Hepatocyte (in vitro differentiated cells): ENCODE measurements around the gene ANKRD37. TPM values are rescaled to one million over a fixed set of nuclear protein-coding genes. Genes with fewer than 3 reads are reported as not detected.

Experiments
- DNase-seq: peaks from one replicate; pipeline ENCODE4 v3.0.0-alpha.2; 2016; ENCODE audit warnings: low spot score
- H2AFZ ChIP-seq: fragments of 200-600 bp; sonication (generic); 2 replicates; pipeline ENCODE4 v1.6.0; 2016; ENCODE audit warnings: antibody characterized with exemption, mild to moderate bottlenecking
- H3K27ac ChIP-seq: fragments of 200-600 bp; sonication (generic); 2 replicates; pipeline ENCODE4 v1.5.1; 2016; ENCODE audit warnings: mild to moderate bottlenecking
- H3K27me3 ChIP-seq: fragments of 200-600 bp; sonication (generic); 2 replicates; pipeline ENCODE4 v1.6.1; 2016
- H3K36me3 ChIP-seq: fragments of 200-600 bp; sonication (generic); replicated peaks from 2 replicates; pipeline ENCODE4 v1.5.1; 2016; ENCODE audit warnings: low read depth; ENCODE audit not compliant: insufficient read depth
- H3K4me1 ChIP-seq: fragments of 200-600 bp; sonication (generic); 2 replicates; pipeline ENCODE4 v1.5.1; 2016; ENCODE audit warnings: mild to moderate bottlenecking, moderate library complexity; ENCODE audit not compliant: insufficient read depth
- H3K4me2 ChIP-seq: fragments of 200-600 bp; sonication (generic); 2 replicates; pipeline ENCODE4 v1.6.0; 2016
- H3K4me3 ChIP-seq: fragments of 200-600 bp; sonication (generic); 2 replicates; pipeline ENCODE4 v1.5.1; 2016; ENCODE audit warnings: mild to moderate bottlenecking
- H3K79me2 ChIP-seq: fragments of 200-600 bp; sonication (generic); 2 replicates; pipeline ENCODE4 v1.6.0; 2017; ENCODE audit warnings: mild to moderate bottlenecking
- H3K9me2 ChIP-seq: fragments of 200-600 bp; sonication (generic); replicated peaks from 2 replicates; pipeline ENCODE4 v1.6.0; 2017; ENCODE audit warnings: mild to moderate bottlenecking; ENCODE audit not compliant: insufficient read depth
- H3K9me3 ChIP-seq: fragments of 200-600 bp; sonication (generic); 2 replicates; pipeline ENCODE4 v1.5.1; 2016; ENCODE audit warnings: low read depth, mild to moderate bottlenecking
- H4K20me1 ChIP-seq: fragments of 200-600 bp; sonication (generic); 2 replicates; pipeline ENCODE4 v1.6.0; 2016; ENCODE audit warnings: mild to moderate bottlenecking; ENCODE audit not compliant: insufficient read depth, poor library complexity, severe bottlenecking
- CTCF ChIP-seq: fragments of 200-600 bp; sonication (generic); IDR thresholded peaks from 2 replicates; pipeline ENCODE4 v1.5.1; 2016; ENCODE audit warnings: antibody characterized with exemption, mild to moderate bottlenecking; ENCODE audit not compliant: poor library complexity
- EZH2 ChIP-seq: fragments of 200-600 bp; sonication (generic); IDR thresholded peaks from 2 replicates; pipeline ENCODE4 v1.6.1; 2016; ENCODE audit warnings: antibody characterized with exemption, mild to moderate bottlenecking, borderline replicate concordance
- EZH2phosphoT487 ChIP-seq: fragments of 200-600 bp; sonication (generic); IDR thresholded peaks from one replicate; pipeline ENCODE4 v1.6.1; 2018; ENCODE audit warnings: antibody characterized with exemption, mild to moderate bottlenecking, low read depth, moderate library complexity; ENCODE audit not compliant: unreplicated experiment, severe bottlenecking
- WGBS: methylation state at CpG from one replicate; pipeline ENCODE4 v1.1.6; 2016; ENCODE audit warnings: low lambda C conversion rate; ENCODE audit errors: missing lambda C conversion rate; 5-methylcytosine and 5-hydroxymethylcytosine counted together
- polyA plus RNA-seq: library from polyadenylated mRNA; unstranded; fragments of >200 nt; fragmentation: Nextera tagmentation; extraction: Ambion mirVana; gene quantifications from 2 replicates; pipeline ENCODE4 v1.2.1, GENCODE V29; 2016
- total RNA-seq: library from RNA; depleted of rRNA; stranded (reverse); fragments of >200 nt; gene quantifications from 2 replicates; pipeline ENCODE4 v1.2.3, GENCODE V29; 2014

ANKRD37 gene
- total and polyA plus RNA-seq, 2 experiments from 2014 or later, result 1.7 to 8.6 TPM

- H3K79me2 ChIP-seq, result no peaks in the 10 kb centered on the region
- no peaks in the 10 kb centered on the region for H3K36me3 ChIP-seq
- no peaks in the 10 kb centered on the region for H3K27me3 ChIP-seq
- H3K9me3 ChIP-seq, result no peaks in the 10 kb centered on the region
- no peaks in the 10 kb centered on the region for H4K20me1 ChIP-seq
- DNase-seq, result no peak
- no peak overlapping the region for H3K4me3 ChIP-seq
- no peaks in the 10 kb centered on the region for H3K4me1 ChIP-seq
- WGBS, result 87% methylated on average over 3 of the region's 3 CpGs
- H3K4me2 ChIP-seq, result no peak overlapping the region
- TF ChIP-seq EZH2phosphoT487 (no peak), CTCF (no peak), EZH2 (no peak)
- no peak overlapping the region for H2AFZ ChIP-seq
- no peaks in the 10 kb centered on the region for H3K9me2 ChIP-seq
- no peak overlapping the region for H3K27ac ChIP-seq
These were observed 26.9 kb upstream of the ANKRD37 start for GRCh38 chr4:185369731-185370130.

- Histone ChIP-seq H3K27me3 (no peaks in the 10 kb centered on the region), H3K79me2 (no peaks in the 10 kb centered on the region), H4K20me1 (no peaks in the 10 kb centered on the region), H3K27ac (no peak overlapping the region), H3K4me2 (no peak overlapping the region), H3K9me3 (no peaks in the 10 kb centered on the region), H3K36me3 (no peaks in the 10 kb centered on the region), H3K9me2 (no peaks in the 10 kb centered on the region), H3K4me1 (no peaks in the 10 kb centered on the region), H3K4me3 (no peak overlapping the region), H2AFZ (no peak overlapping the region)
- DNase-seq, result no peak
- TF ChIP-seq EZH2 (no peak), EZH2phosphoT487 (no peak), CTCF (no peak)
- WGBS, result 93% methylated on average over 11 of the region's 11 CpGs
These were observed 26.2 kb upstream of the ANKRD37 start for GRCh38 chr4:185370268-185370949.

GRCh38 chr4:185371702-185372101 is 24.9 kb upstream of the ANKRD37 start:
- no peak for TF ChIP-seq EZH2phosphoT487
- TF ChIP-seq EZH2, result no peak
- TF ChIP-seq CTCF, result no peak
- Histone ChIP-seq H3K9me3 (no peaks in the 10 kb centered on the region), H3K9me2 (no peaks in the 10 kb centered on the region), H3K4me3 (no peak overlapping the region), H4K20me1 (no peaks in the 10 kb centered on the region), H3K4me2 (no peak overlapping the region), H3K4me1 (no peaks in the 10 kb centered on the region), H3K27ac (no peak overlapping the region), H2AFZ (no peak overlapping the region), H3K79me2 (no peaks in the 10 kb centered on the region), H3K27me3 (no peaks in the 10 kb centered on the region), H3K36me3 (no peaks in the 10 kb centered on the region)
- WGBS, result 73% methylated on average over 11 of the region's 11 CpGs
- no peak for DNase-seq

GRCh38 chr4:185374027-185374426 is 22.6 kb upstream of the ANKRD37 start:
- Histone ChIP-seq H3K36me3 (no peaks in the 10 kb centered on the region), H3K27ac (no peak overlapping the region), H3K4me1 (no peaks in the 10 kb centered on the region), H2AFZ (no peak overlapping the region), H3K9me3 (no peaks in the 10 kb centered on the region), H4K20me1 (no peaks in the 10 kb centered on the region), H3K4me2 (no peak overlapping the region), H3K79me2 (no peaks in the 10 kb centered on the region), H3K9me2 (no peaks in the 10 kb centered on the region), H3K4me3 (no peak overlapping the region), H3K27me3 (no peaks in the 10 kb centered on the region)
- WGBS, result 86% methylated on average over 7 of the region's 7 CpGs
- DNase-seq, result no peak
- TF ChIP-seq EZH2phosphoT487, result no peak
- TF ChIP-seq CTCF, result no peak
- TF ChIP-seq EZH2, result no peak
